Measurements from ENCODE around the gene SLC6A6. TPM values are rescaled to one million over a fixed set of nuclear protein-coding genes. Genes with fewer than 3 reads are reported as not detected.
"Not testable (repeated sequence)": the region's sequence is repeated elsewhere in the genome, so short reads cannot be mapped to it uniquely, and the experiment has no call there.

The SLC6A6 gene
- total RNA-seq, 1 donor: 60.1 TPM

DNA sequence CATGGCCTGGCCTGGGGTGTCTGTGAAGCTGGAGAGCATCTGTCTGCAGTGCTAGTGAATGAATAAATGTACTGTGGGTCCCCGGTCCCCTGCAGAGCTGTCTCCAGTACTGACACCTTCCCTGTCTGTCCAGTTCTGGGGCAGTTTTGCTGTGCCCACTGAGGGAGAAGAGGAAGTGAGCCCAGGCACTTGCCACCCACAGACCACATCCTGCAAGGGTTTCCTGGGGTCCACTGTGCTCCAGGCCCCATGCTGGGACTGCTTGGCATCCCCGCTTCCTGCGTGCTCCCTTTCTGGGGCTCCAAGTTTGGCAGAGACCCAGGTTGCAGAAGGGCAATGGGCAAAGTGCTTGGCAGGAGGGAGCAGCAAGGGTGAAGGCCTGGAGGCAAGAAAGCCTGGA, 4.9 kb upstream of the SLC6A6 start:
- DNase-seq (ENCODE audit: low read depth in 2 of 3, low spot score in 2 of 3): peak in 1 of 3 donors; percentile 30

DNA sequence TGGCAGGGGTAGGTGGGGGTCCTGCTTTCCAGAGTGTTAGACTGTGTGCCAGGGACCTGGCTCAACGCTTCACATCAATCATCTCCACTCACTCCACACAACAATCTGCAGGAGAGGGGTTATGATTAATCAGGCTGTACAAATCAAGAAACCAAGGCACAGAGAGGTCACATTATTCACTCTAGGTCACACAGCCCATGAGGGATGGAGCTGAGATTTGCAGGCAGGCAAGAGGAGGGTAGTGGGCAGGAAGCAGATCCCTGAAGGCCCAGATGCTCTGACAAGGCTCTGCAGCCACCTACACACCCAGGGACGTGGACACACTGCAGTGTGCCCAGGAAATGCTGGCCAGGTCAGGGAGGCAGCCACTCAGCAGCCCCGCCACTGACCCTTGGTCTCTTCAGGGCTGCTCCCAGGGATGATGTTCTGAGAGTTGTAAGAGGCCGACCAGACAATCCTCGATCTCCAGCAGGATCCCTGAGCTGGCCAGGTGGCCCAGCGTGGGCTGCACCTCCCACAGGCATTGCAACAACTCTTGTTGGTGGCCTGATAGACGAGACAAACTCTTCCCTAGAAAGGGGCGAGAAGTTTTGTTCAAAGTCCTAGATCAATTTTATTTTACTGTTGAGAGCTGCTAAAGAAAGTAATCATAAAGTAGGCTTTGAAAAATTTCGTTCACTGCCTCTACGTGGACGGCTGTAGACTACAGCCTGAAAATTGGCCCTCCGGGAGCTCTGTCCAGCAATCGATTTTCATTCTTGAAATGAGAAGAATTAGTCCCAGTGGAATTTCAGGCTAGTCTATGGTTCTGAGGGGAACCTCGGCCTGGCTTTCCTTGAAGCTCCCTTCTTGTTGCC, 4.2 kb upstream of the SLC6A6 start:
- DNase-seq (ENCODE audit: low read depth in 2 of 3, low spot score in 2 of 3): no peak

DNA sequence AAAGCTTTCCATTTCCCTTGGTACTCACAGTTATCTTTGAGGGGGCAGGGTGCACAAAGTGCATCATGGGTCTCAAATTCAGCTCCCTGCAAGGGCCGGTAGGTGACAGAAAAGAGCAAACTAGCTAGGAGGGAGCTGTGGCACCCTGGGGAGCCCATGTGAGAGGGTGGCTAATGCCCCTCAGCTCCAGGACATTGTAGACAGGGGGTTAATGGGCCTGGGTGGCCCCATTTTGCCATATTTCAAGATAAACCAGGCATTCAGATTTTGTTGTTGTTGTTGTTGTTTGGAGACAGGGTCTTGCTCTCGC, 3.7 kb upstream of the SLC6A6 start:
- no peak for DNase-seq (ENCODE audit: low read depth in 2 of 3, low spot score in 2 of 3)

DNA sequence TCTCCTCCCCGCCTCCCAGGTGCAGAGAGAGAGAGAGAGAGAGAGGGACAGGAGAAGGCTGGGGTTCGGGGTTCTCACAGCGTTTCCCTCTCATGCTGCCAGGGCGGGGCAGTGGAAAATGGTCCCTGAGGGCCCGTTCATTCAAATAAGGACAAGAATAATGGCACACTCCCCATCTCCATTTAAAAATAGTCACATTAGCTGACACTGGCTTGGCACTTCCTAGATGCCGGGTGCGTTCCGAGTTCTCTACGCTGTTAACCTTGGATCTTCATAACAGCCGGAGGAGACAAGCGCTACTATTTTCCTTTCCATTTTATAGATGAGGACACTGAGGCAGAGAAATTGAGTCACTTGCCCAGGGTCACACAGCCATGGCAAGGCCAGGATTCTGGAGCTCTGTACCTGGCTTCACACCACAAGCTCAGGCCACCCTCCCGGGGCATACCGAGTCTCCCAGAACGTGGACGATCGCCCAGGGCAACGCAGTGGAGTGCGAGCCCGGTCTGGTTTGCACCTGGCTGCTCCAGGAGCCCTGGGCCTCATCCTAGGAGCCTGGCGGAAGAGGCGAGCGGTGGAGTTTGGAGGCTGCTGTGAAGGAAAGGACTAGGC, 608 bp upstream of the SLC6A6 start:
- no peak for DNase-seq (ENCODE audit: low read depth in 2 of 3, low spot score in 2 of 3)

DNA sequence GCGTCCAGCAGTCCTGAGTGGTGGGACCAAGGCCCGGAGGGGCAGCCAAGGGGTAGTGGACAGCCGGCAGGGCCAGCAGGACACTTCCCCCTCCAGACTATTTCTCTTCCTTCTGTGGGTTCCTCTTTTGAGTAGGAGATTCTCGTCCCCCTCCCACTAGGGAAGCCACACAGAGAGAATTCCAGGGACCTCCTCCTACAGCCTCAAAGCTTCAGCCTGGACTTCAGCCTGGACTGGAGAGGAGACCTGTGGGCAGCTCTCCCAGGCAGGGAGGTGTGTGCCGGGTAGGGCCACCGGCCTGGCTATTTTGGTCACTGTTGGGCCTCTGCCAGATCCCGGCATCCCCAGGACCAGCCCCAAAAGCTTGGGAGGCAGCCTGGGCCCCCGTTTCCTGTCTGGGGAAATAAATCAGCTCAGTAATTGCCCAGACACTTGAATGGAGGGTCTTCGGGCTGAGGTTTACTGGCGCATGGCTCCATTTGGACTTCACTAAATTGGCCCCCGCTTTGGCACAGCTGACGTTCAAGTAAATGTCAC, 1.3 kb downstream of the SLC6A6 start:
- DNase-seq (ENCODE audit: low read depth in 2 of 3, low spot score in 2 of 3): no peak

DNA sequence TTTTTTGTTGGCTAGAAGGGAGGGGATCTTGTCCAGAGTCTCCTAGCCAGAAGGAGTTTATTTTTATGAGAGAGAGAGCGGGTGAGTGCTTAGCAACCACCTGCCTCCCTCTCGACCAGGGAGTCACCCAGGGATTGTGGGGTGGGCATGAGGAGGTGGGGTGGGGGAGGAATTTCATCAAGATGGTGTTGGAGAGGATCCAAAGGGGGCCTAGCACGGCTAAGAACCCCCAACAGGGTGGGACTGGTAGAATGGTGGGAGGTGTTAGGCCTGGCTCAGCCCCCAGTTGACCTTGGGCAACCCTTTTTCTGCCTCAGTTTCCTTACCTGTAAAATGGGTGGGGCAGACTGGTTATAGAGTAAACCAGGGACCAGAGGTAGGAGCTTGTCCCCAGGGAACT, 1.8 kb downstream of the SLC6A6 start:
- no peak for DNase-seq (ENCODE audit: low read depth in 2 of 3, low spot score in 2 of 3)

DNA sequence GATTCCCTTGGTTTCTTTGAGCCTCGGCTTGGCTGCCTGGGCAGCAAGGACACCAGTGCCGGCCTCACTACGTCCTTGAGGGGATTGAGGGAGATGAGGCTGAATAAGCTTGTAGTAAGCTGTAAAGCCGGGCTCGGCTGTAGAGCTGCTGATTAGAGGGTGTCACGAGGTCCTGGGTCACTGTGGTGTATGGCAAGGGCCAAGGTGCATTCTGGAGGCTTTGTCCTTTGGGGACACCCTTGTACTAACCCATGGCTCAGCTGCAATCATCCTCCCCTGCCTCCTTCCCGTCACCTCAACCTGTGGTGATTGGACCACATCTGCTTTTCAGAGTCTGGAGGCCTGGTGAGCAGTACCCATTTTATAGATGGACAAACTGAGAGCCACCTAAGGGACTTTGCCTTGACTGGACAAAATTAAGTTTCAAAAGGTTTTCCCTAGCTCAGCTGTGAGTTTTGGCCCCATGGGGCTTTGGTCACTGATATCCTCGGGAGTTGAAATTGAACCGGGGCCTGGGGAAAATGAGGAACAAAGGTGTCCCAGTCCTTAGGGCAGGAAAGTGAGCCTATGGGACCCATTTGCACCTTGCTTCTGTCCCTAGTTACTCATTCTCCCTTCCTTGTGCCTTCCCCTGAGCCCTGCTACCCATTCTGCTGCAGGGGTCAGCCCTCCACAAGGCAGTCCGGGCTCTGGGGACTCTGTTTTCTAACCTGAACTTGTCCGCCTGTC, 2.4 kb downstream of the SLC6A6 start:
- DNase-seq (ENCODE audit: low read depth in 2 of 3, low spot score in 2 of 3): no peak

DNA sequence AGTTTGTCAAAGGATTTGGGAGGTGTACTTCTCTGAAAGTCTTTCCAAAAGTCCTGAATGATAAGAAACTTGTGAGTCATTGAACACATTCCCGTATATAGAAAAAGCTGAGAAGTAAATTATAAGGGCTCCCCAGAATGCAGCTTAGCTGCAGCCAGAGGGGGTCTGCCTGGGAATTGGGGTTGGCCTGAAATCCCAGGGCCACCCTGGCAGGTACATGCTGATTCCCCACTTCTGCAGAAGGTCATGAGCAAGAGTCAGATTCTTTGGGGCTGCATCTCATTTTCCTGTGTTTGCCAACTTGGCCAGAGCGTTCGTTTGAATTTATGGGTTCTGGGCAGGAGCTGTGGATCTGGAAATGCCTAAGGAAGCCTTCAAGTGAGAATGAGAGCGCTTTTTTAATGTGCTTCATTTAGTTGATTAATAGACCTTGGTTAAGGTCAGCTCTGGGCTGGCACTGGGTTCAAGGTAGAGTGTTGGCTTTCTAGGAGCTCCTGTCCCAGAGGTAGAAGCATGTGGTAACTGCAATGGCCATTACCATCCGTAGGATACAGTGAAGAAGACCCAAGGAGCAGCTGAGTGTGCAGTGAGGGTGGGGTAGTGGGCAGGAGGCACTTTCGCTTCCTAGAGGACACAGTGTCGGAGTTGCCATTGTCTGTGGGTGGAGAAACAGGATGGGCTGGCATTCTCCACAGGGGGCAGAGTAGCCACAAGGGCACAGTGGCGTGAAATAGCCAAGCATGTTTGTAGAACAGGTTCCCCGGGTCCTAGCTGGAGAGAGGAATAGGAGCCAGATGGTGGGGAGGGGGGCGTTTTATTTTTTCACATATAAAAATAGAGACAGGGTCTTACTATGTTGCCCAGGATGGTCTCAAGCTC, 3.2 kb downstream of the SLC6A6 start:
- no peak for DNase-seq (ENCODE audit: low read depth in 2 of 3, low spot score in 2 of 3)

DNA sequence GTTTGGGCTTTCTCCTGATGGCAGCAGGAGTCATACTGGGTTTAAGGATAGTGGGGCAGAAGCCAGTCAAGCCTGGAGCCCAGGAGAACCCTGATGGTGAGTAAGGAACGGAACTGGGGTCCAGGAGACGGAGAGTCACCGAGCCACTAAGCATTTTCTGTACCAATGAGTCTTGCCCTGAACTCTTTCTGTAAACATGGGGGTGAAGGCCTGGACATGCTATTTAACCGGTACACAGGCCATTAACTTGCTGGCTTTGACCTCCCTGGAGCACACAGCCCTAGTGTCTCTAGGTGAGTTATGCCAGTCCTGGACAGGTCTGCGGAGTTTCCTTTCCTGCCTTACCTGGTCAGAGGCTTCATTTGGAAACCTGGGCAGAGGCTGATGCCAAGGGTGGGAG, 3.9 kb downstream of the SLC6A6 start:
- no peak for DNase-seq (ENCODE audit: low read depth in 2 of 3, low spot score in 2 of 3)

DNA sequence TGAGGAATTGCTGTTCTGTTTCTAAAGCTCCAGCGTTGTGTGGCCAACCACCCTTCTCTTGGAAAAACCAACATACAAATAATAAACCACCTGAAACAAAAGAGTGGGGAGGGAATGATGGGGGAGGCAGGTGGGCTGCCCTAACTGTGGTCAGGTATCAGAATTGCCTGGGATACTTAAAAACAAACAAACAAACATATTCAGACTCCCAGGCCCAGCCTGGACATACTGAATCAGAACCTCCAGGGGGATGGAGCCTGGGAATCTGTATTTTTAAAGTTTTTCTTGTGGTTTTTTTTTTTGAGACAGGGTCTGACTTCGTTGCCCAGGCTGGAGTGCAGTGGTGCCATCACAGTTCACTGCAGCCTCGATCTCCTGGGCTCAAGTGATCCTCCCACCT, 4.4 kb downstream of the SLC6A6 start:
- DNase-seq (ENCODE audit: low read depth in 2 of 3, low spot score in 2 of 3): no peak

DNA sequence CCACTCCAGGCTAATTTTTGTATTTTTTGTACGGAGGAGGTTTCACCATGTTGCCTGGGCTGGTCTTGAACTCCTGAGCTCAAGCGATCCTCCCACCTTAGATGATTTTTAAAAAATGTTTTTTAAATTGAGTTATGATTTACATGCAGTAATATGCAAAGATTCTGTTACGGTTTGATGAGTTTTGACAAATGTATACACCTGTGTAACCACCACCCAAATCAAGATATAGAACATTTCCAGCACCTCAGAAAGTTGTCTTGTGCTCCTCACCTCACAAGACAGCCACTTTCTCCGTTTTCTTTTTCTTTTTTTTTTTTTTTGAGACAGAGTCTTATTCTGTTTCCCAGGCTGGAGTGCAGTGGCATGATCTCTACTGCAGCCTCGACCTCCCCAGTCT, 4.8 kb downstream of the SLC6A6 start:
- DNase-seq (ENCODE audit: low read depth in 2 of 3, low spot score in 2 of 3): no peak

DNA sequence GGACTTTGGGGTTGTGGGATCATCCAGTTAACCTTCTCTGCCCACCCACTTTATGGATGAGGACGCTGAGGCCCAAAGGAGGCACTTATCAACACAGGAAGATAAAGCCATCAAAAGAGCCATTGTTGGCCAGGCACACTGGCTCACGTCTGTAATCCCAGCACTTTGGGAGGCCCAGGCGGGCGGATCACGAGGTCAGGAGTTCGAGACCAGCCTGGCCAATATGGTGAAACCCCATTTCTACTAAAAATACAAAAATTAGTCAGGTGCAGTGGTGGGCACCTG, 7.3 kb downstream of the SLC6A6 start:
- not testable (repeated sequence) for DNase-seq (ENCODE audit: low read depth in 2 of 3, low spot score in 2 of 3)

DNA sequence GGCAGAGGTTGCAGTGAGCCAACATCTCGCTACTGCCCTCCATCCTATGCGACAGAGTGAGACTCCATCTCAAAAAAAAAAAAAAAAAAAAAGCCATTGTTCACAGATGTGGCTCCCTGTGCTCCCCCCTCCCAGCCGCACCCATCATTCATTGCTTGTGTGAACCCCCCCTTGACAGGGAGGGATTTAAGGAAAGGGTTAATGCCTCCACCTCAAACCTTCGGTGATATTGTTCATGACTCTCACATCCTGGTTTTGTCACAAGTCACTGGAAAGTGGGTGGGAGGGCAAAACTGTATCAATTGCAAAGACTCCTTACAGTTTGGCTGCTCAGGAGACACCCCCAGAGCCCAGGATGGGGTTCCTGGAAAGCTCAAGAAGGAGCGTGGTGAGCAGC, 7.7 kb downstream of the SLC6A6 start:
- DNase-seq (ENCODE audit: low read depth in 2 of 3, low spot score in 2 of 3): no peak

DNA sequence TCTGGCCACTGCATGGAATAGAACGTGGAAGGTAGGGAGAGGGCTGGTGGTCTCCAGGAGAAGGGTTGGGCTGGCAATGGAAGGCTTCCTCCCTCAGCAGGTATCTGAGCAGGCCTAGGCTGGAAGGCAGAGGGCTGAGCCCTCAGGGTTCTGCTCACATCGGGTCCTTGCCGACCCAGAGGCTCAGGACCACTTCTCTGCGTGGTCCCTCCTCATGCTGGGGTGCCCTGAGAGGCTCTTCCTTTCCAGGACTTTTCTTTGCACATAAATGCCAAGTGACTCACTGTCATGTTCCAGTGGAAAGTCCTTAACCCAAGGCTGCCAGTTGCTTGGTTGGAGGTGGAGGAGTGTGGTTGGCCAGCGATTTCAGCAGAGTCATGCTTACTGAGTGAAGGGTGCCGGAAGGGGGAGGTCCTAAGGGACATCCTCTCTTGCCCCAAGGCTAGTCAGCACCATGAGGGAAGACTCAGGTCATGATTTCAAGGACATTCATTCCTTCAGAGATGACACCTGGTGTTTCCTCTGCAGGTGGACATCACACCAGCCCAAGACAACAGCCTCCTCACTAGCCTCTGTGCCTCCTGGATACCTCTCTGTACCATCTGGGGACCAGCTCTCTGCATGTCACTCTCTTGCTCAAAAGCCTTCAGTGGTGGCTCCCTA, 8.2 kb downstream of the SLC6A6 start:
- peak in 2 of 3 donors; percentile 91 to 94 for DNase-seq (ENCODE audit: low read depth in 2 of 3, low spot score in 2 of 3)

DNA sequence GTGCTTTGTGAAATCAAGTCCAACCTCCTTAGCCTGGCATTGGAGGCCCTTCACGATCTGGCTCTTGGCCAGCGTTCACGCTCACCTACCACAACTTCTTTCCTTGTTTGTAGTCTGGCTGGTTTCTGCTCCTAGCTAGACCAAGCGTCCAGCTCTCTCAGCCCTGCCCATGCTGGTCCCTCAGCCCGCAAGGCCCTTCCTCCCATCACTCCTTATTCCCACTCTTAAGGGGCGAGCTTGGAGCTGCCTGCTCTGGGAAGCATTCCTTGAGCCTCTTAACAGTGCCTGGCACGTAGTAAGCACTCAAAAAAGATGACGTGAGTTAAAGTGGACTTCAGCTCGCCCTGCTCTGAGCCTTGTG, 8.7 kb downstream of the SLC6A6 start:
- no peak for DNase-seq (ENCODE audit: low read depth in 2 of 3, low spot score in 2 of 3)

DNA sequence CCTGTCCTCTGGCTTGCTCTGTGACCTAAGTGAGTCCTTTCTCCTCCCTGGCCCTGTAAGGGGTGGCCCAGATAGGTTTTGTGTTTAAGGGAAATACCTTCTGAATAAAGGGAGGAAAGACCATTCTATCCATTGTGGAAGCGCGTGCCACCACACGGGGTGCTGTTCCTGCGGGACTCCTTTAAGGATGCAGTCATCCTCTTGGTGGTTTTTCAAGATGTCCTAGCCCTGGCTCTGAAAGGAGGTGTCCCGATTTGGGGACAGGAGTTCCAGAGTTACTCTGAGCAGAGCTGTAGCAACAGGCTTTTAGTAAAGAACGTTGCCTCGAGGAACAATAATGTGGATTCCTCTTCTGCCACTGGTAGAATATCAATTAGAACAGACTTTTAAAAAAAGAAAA, 9.6 kb downstream of the SLC6A6 start:
- DNase-seq (ENCODE audit: low read depth in 2 of 3, low spot score in 2 of 3): no peak

DNA sequence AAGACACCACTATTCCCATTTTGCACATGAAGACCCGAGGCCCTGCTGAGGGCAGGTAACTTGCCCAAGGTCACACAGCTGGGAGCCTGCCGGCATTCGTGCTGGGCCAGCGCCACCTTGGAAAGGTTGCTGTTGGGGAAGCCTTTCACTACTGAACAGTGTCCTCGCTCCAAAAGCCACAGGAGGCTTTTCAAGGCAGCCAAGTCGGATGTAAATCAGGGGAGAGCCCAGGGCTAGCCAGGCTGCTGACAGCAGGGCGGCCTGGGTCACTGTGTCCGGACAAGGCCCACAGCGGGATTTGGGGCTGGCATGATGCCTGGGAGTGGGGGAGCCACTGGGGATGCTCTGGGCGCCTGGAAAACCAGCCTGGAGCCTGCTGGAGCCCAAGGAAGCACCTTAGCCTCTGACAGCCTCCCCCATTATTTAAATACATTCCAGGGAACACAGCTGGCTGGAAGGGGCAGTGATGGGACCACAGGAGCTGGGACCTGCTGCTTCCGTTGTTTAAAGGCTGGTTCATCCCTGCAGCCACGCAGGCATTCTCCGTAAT, 10.5 kb downstream of the SLC6A6 start:
- DNase-seq (ENCODE audit: low read depth in 2 of 3, low spot score in 2 of 3): no peak

DNA sequence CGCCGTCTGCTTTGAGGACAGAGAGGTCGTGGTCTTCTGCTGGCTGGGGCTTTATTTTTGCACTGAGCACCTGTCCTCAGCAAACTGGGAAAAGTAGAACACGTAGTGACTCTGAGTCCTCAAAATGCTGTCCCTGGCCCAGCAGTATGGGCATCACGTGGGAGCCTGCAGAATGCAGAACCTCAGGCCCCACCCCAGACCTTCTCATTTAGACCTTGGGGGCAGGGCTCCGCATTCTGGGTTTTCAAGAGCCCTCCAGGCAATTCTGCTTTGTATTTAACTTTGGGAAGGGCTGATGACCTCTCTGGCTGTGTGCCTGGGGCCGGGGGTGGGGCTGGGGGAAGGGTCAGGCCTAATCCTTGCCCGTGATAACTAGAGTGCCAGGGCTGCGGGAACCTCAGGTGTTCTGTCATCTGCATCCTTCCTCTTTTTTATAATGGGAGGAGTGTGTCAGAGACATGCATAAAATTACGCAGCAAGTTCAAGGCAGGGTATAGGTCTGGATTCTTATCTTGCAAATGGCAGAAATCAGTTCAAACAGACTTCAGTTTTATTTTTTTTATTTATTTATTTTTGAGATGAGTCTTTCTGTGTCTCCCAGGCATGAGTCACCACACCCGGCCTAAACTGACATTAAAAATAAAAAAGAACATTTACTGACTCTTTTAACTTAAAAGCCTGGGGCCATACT, 11.1 kb downstream of the SLC6A6 start:
- DNase-seq (ENCODE audit: low read depth in 2 of 3, low spot score in 2 of 3): peak in 2 of 3 donors; percentile 77 to 84

DNA sequence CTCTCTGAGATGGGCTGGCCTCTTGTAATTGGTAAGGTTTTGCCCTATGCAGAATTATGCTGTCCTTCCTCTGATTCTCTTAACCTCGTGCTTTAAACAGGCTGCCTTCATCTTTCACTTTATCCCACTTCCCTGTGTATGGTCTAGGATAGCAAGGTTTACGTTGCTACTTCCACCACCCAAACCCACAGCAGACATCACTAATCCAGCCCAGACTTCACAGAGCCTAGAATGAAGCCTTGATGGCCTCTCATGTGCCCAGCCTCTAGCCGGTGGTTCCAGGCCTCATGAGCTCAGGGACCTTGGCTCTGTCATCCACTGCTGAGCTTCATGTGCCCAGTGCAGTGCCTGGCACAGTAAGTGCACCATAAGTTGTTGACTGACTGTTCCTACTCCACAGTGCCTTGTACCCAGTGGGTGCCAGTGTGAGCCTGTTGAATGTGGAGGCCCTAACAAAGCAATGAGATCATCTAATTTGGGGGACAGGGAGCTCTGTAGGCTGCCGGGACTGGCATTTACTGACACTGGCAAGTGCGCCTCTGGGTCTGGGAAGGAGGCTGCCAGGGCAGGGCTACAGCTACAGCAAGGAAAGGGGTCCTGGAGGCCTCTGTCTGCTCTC, 12.5 kb downstream of the SLC6A6 start:
- DNase-seq (ENCODE audit: low read depth in 2 of 3, low spot score in 2 of 3): no peak
